GM12878 (cell line): Measurements from ENCODE around the gene PDE8B. TPM values are rescaled to one million over a fixed set of nuclear protein-coding genes. Genes with fewer than 3 reads are reported as not detected.

Experiments used
- SREBF1 ChIP-seq: IDR thresholded peaks from 2 replicates; pipeline ENCODE4 v1.6.1; 2012; ENCODE audit warnings: mild to moderate bottlenecking, low read length
- YY1 ChIP-seq: IDR thresholded peaks from 2 replicates; pipeline ENCODE4 v1.6.1; 2011; ENCODE audit warnings: low read depth, mild to moderate bottlenecking, low read length
- polyA plus RNA-seq, 11 experiments: library from polyadenylated mRNA; depleted of rRNA in 4 of 11; unstranded in 6 of 11; stranded (reverse) in 5 of 11; fragments of >200 nt; fragmentation: Nextera tagmentation in 4 of 11; fragmentation: Illumina TruSeq in 1 of 11; extraction: Ambion mirVana in 4 of 11; extraction: Trizol in 1 of 11; gene quantifications; 1 replicate in 1 of 11; 2 replicates in 10 of 11; pipeline versions ENCODE4 v1.2.1 to v1.2.3, GENCODE V29; 2011 to 2016; ENCODE audit warnings: inconsistent platforms in 2 of 11, missing spikeins in 2 of 11, low read depth in 1 of 11
- total RNA-seq, 4 experiments: library from RNA; depleted of rRNA in 3 of 4; stranded (reverse); fragments of >200 nt in 3 of 4; fragmentation: Illumina TruSeq in 1 of 4; extraction: Trizol in 1 of 4; gene quantifications; 2 replicates each; pipeline versions ENCODE4 v1.2.1 to v1.2.3, GENCODE V29; 2013 to 2021
- TF ChIP-seq, protein P1 (sequence below): fragments of 450-650 bp; formaldehyde crosslinking; IDR thresholded peaks from 2 replicates; pipeline ENCODE4 v1.4.0; 2020; ENCODE audit warnings: mild to moderate bottlenecking, moderate library complexity
- TF ChIP-seq, protein P2 (sequence below): fragments of 450-650 bp; IDR thresholded peaks from 2 replicates; pipeline ENCODE4 v1.6.1; 2017; ENCODE audit warnings: mild to moderate bottlenecking, moderate library complexity
- TF ChIP-seq, protein P3 (sequence below): IDR thresholded peaks from 2 replicates; pipeline ENCODE4 v1.6.1; 2012; ENCODE audit warnings: improper control_type of control experiment, low read depth, low read length; ENCODE audit not compliant: insufficient replicate concordance
- TF ChIP-seq, protein P4 (sequence below), 3 experiments: IDR thresholded peaks in 2 of 3; conservative IDR thresholded peaks in 1 of 3; 2 replicates each; pipeline ENCODE4 v1.5.1; 2011; ENCODE audit warnings: low read depth in 3 of 3, low read length in 3 of 3, mild to moderate bottlenecking in 3 of 3, control low read depth in 2 of 3, moderate library complexity in 2 of 3, inconsistent platforms in 1 of 3, mixed read lengths in 1 of 3; ENCODE audit not compliant: control insufficient read depth in 2 of 3, insufficient read depth in 1 of 3; ENCODE audit errors: extremely low read depth in 1 of 3

The PDE8B gene
- total and polyA plus RNA-seq, 10 of the 15 experiments (the other 5 are each of a cell fraction or from before 2014, with no cell fraction given), result 0.03 to 0.44 (median 0.20) TPM; not detected in 3

DNA sequence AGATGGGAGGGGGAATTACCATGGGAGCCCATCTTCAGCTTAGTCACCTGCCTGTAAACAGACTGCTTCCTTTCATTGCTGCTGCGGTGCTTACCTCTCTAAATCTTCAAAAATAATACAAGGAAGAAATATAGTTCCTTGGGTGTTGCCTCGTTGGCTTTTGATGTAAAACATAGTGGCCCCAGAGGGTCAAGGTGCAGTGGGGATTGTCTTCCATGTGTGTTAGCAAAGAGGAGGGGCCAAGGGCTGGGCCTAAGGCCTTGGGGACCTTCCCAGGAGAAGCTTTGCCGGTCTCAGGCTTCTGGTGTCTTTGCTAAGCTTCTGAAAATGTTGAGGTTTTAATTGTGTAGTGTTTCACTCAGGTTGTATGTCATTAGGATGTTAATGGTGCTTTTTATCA lies 90.0 kb downstream of the PDE8B start (continued):
- TF ChIP-seq SREBF1, result no peak
- TF ChIP-seq, protein P1, sequence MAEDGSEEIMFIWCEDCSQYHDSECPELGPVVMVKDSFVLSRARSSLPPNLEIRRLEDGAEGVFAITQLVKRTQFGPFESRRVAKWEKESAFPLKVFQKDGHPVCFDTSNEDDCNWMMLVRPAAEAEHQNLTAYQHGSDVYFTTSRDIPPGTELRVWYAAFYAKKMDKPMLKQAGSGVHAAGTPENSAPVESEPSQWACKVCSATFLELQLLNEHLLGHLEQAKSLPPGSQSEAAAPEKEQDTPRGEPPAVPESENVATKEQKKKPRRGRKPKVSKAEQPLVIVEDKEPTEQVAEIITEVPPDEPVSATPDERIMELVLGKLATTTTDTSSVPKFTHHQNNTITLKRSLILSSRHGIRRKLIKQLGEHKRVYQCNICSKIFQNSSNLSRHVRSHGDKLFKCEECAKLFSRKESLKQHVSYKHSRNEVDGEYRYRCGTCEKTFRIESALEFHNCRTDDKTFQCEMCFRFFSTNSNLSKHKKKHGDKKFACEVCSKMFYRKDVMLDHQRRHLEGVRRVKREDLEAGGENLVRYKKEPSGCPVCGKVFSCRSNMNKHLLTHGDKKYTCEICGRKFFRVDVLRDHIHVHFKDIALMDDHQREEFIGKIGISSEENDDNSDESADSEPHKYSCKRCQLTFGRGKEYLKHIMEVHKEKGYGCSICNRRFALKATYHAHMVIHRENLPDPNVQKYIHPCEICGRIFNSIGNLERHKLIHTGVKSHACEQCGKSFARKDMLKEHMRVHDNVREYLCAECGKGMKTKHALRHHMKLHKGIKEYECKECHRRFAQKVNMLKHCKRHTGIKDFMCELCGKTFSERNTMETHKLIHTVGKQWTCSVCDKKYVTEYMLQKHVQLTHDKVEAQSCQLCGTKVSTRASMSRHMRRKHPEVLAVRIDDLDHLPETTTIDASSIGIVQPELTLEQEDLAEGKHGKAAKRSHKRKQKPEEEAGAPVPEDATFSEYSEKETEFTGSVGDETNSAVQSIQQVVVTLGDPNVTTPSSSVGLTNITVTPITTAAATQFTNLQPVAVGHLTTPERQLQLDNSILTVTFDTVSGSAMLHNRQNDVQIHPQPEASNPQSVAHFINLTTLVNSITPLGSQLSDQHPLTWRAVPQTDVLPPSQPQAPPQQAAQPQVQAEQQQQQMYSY (CRISPR knock-in tag), result no peak
- TF ChIP-seq, protein P2, sequence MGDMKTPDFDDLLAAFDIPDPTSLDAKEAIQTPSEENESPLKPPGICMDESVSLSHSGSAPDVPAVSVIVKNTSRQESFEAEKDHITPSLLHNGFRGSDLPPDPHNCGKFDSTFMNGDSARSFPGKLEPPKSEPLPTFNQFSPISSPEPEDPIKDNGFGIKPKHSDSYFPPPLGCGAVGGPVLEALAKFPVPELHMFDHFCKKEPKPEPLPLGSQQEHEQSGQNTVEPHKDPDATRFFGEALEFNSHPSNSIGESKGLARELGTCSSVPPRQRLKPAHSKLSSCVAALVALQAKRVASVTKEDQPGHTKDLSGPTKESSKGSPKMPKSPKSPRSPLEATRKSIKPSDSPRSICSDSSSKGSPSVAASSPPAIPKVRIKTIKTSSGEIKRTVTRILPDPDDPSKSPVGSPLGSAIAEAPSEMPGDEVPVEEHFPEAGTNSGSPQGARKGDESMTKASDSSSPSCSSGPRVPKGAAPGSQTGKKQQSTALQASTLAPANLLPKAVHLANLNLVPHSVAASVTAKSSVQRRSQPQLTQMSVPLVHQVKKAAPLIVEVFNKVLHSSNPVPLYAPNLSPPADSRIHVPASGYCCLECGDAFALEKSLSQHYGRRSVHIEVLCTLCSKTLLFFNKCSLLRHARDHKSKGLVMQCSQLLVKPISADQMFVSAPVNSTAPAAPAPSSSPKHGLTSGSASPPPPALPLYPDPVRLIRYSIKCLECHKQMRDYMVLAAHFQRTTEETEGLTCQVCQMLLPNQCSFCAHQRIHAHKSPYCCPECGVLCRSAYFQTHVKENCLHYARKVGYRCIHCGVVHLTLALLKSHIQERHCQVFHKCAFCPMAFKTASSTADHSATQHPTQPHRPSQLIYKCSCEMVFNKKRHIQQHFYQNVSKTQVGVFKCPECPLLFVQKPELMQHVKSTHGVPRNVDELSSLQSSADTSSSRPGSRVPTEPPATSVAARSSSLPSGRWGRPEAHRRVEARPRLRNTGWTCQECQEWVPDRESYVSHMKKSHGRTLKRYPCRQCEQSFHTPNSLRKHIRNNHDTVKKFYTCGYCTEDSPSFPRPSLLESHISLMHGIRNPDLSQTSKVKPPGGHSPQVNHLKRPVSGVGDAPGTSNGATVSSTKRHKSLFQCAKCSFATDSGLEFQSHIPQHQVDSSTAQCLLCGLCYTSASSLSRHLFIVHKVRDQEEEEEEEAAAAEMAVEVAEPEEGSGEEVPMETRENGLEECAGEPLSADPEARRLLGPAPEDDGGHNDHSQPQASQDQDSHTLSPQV, result no peak
- no peak for TF ChIP-seq YY1
- TF ChIP-seq, protein P3, sequence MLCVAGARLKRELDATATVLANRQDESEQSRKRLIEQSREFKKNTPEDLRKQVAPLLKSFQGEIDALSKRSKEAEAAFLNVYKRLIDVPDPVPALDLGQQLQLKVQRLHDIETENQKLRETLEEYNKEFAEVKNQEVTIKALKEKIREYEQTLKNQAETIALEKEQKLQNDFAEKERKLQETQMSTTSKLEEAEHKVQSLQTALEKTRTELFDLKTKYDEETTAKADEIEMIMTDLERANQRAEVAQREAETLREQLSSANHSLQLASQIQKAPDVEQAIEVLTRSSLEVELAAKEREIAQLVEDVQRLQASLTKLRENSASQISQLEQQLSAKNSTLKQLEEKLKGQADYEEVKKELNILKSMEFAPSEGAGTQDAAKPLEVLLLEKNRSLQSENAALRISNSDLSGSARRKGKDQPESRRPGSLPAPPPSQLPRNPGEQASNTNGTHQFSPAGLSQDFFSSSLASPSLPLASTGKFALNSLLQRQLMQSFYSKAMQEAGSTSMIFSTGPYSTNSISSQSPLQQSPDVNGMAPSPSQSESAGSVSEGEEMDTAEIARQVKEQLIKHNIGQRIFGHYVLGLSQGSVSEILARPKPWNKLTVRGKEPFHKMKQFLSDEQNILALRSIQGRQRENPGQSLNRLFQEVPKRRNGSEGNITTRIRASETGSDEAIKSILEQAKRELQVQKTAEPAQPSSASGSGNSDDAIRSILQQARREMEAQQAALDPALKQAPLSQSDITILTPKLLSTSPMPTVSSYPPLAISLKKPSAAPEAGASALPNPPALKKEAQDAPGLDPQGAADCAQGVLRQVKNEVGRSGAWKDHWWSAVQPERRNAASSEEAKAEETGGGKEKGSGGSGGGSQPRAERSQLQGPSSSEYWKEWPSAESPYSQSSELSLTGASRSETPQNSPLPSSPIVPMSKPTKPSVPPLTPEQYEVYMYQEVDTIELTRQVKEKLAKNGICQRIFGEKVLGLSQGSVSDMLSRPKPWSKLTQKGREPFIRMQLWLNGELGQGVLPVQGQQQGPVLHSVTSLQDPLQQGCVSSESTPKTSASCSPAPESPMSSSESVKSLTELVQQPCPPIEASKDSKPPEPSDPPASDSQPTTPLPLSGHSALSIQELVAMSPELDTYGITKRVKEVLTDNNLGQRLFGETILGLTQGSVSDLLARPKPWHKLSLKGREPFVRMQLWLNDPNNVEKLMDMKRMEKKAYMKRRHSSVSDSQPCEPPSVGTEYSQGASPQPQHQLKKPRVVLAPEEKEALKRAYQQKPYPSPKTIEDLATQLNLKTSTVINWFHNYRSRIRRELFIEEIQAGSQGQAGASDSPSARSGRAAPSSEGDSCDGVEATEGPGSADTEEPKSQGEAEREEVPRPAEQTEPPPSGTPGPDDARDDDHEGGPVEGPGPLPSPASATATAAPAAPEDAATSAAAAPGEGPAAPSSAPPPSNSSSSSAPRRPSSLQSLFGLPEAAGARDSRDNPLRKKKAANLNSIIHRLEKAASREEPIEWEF, result no peak
- TF ChIP-seq, protein P4, sequence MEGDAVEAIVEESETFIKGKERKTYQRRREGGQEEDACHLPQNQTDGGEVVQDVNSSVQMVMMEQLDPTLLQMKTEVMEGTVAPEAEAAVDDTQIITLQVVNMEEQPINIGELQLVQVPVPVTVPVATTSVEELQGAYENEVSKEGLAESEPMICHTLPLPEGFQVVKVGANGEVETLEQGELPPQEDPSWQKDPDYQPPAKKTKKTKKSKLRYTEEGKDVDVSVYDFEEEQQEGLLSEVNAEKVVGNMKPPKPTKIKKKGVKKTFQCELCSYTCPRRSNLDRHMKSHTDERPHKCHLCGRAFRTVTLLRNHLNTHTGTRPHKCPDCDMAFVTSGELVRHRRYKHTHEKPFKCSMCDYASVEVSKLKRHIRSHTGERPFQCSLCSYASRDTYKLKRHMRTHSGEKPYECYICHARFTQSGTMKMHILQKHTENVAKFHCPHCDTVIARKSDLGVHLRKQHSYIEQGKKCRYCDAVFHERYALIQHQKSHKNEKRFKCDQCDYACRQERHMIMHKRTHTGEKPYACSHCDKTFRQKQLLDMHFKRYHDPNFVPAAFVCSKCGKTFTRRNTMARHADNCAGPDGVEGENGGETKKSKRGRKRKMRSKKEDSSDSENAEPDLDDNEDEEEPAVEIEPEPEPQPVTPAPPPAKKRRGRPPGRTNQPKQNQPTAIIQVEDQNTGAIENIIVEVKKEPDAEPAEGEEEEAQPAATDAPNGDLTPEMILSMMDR (IDR thresholded peaks at IDR 0.05 in 2 of 3, conservative IDR thresholded peaks at IDR 0.05 in 1 of 3; ENCODE audit: control insufficient read depth in 2 of 3, extremely low read depth in 1 of 3, insufficient read depth in 1 of 3, low read depth in 3 of 3, low read length in 3 of 3), result no peak
